Measurements from ENCODE around the gene ANKZF1. TPM values are rescaled to one million over a fixed set of nuclear protein-coding genes. Genes with fewer than 3 reads are reported as not detected.

The ANKZF1 gene
- total and polyA plus RNA-seq, 12 donors, result 12.7 to 44.7 (median 25.5) TPM

DNA sequence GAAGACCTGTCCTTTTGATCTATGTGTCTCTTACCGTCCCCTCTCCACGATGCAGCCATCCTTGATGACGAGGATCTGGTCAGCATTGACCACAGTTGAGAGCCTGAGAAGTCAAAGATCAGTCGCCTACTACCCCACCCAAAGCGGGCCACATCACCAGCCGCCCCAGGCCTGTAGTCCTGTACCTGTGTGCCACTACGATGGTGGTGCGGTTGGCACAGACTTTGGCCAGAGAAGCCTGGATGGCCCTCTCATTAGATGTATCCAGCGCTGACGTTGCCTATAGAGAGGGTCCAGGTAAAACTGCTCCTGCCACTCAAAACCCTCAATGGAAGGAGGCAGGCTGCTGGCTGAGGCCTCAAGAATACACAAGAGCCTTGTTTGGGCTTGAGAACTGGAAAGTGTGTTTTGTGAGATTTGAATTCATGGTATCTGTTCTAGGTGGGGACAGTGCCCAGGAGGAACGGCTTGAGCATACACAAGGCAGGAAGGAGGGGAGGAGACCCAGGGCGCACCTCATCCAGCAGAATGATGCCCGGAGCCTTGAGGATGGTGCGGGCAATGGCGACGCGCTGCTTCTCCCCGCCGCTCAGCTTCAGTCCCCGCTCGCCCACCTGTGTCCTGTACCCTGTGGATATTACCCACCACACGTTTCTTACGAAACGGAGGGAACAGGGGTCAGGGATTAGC is 19.3 kb upstream of the ANKZF1 start:
- Histone ChIP-seq H3K27ac (no peak overlapping the region), H3K36me3 (peaks cover 0 to 75% (median 23%) of the 10 kb centered on the region in 9 donors)

GRCh38 chr2:219210886-219211362 is 18.7 kb upstream of the ANKZF1 start:
- Histone ChIP-seq H3K4me3 (no peak overlapping the region), H3K27ac (peak overlapping the region in 1 of 10 donors; percentile 38), H3K4me1 (peaks cover 8 to 29% (median 19%) of the 10 kb centered on the region in 9 donors), H3K9me3 (no peaks in the 10 kb centered on the region), H3K36me3 (peaks cover 0 to 81% (median 23%) of the 10 kb centered on the region in 9 donors), H3K27me3 (no peaks in the 10 kb centered on the region)
- DNase-seq, result no peak
- no peak for TF ChIP-seq CTCF (IDR thresholded peaks at IDR 0.05)
- WGBS, 2 donors, result 90 to 92% methylated on average over 9 of the region's 9 CpGs
- intact Hi-C loops (cut with DNase I), result no loop called here
- ATAC-seq, result no peak

More for the DNA sequence above, 19.3 kb upstream of the ANKZF1 start:
- no peak for TF ChIP-seq CTCF (IDR thresholded peaks at IDR 0.05)
- no peak for DNase-seq
- Histone ChIP-seq H3K9me3 (no peaks in the 10 kb centered on the region), H3K4me1 (peaks cover 8 to 31% (median 20%) of the 10 kb centered on the region in 9 donors), H3K4me3 (no peak overlapping the region), H3K27me3 (no peaks in the 10 kb centered on the region)
- ATAC-seq, result no peak
- intact Hi-C loops (cut with DNase I), result no loop called here
- 94 to 95% methylated on average over 24 of the region's 24 CpGs for WGBS, 2 donors

GRCh38 chr2:219213026-219213415 is 16.6 kb upstream of the ANKZF1 start:
- peaks cover 0 to 82% (median 23%) of the 10 kb centered on the region in 9 donors for H3K36me3 ChIP-seq
- H3K4me3 ChIP-seq, result no peak overlapping the region
- H3K27ac ChIP-seq, result no peak overlapping the region
- TF ChIP-seq CTCF (IDR thresholded peaks at IDR 0.05), result no peak
- intact Hi-C loops (cut with DNase I), result no loop called here
- WGBS, 2 donors, result 81% methylated on average over 8 of the region's 8 CpGs
- DNase-seq (no peak), ATAC-seq (no peak)
- peaks cover 5 to 32% (median 17%) of the 10 kb centered on the region in 9 donors for H3K4me1 ChIP-seq
- H3K9me3 ChIP-seq, result no peaks in the 10 kb centered on the region
- H3K27me3 ChIP-seq, result no peaks in the 10 kb centered on the region

- WGBS, 2 donors, result 94 to 97% methylated on average over 10 of the region's 10 CpGs
- DNase-seq (no peak), ATAC-seq (no peak)
- H3K27ac ChIP-seq, result no peak overlapping the region
- peaks cover 5 to 32% (median 18%) of the 10 kb centered on the region in 9 donors for H3K4me1 ChIP-seq
- no peaks in the 10 kb centered on the region for H3K27me3 ChIP-seq
- intact Hi-C loops (cut with DNase I), result no loop called here
- H3K4me3 ChIP-seq, result no peak overlapping the region
- TF ChIP-seq CTCF (IDR thresholded peaks at IDR 0.05), result no peak
- no peaks in the 10 kb centered on the region for H3K9me3 ChIP-seq
- H3K36me3 ChIP-seq, result peaks cover 0 to 76% (median 21%) of the 10 kb centered on the region in 9 donors
Observed at GRCh38 chr2:219213486-219214071, 16.0 kb upstream of the ANKZF1 start.
